Stimulated activated CD8-positive, alpha-beta memory T cell treated with anti-CD3 and anti-CD28 coated beads, Interleukin-7, amount 100 ng/mL, for 24 hours (primary cell): ENCODE measurements around the gene PRAMEF10.
"Not testable (repeated sequence)": the region's sequence is repeated elsewhere in the genome, so short reads cannot be mapped to it uniquely, and the experiment has no call there.

ENCODE experiments used
- DNase-seq: peaks from one replicate; pipeline ENCODE4 v3.0.0-alpha.2; 2020; ENCODE audit warnings: low read depth

PRAMEF10 gene, protein sequence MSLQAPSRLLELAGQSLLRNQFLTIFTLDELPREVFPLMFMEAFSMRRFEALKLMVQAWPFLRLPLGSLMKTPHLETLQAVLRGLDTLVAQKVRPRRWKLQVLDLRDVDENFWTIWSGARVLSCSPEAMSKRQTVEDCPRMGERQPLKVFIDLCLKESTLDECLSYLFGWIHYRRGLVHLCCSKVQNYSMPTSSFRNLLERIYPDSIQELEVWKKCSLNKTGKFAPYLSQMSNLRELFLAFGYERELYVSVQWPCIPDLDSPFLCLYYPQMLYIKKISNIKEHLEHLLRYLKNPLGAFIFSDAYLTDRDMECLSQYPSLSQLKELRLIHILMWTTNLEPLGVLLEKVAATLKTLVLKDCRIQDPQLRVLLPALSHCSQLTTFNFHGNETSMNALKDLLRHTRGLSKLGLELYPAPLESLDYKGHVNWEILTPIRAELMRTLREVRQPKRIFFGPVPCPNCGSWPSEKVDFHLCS

DNA sequence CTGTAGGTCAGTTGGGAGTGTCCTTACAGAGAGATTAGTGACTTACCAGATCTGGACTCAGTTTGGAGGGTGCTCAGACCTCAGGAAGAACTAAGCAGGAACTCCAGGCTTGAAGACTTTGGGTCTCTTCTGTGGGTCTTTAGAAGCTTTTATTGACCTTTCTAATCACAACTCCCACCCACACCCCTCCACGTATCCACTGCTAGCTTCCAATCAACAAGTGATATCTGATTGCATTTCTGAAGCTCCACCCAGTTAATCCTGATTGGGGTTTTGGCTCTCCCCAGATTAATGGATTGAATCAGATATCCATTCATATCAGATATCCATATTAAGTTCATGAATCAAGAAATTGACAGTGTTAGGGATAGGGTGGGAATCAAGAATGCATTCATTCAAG, at the start of gene PRAMEF10:
TSS of gene PRAMEF10 (minus strand) at position 101 of the 400 bp plus-strand sequence. CDS start 2,423 bp downstream, outside the sequence.
- DNase-seq: not testable (repeated sequence)

DNA sequence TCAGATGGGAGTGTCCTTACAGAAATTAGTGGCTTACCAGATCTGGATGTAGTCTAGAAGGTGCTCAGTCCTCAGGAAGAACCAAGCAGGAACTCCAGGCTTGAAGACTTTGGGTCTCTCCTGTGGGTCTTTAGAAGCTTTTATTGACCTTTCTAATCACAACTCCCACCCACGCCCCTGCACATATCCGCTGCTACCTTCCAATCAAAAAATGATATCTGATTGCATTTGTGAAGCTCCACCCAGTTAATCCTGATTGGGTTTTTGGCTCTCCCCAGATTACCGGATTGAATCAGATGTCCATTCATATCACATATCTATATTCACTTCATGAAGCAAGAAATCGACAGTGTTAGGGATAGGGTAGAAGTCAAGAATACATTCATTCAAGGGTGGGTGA, 49.4 kb upstream of the PRAMEF10 start, which contains the start of gene PRAMEF6:
TSS of gene PRAMEF6 (minus strand) at position 101 of the 400 bp plus-strand sequence. CDS start 5,062 bp downstream, outside the sequence.
- DNase-seq: not testable (repeated sequence)

DNA sequence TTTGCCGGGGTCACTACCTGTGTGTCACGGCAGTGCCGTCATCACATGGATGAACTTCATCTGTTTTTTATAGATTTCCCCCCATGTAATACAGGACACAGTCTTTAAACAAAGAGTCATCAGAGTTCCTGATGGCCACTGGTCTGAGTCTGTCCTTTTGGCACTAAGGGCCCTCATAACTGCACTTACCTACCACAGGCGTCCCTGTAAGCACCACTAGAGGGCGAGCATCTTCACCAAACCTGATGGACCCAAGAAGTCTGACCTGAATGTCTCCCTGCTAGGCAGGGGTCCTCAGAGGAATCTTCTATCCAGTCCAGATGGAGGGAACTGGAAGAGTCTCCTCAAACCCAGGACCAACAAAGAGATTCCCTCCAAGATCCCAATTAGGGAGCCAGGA, 26.3 kb upstream of the PRAMEF10 start:
- not testable (repeated sequence) for DNase-seq

DNA sequence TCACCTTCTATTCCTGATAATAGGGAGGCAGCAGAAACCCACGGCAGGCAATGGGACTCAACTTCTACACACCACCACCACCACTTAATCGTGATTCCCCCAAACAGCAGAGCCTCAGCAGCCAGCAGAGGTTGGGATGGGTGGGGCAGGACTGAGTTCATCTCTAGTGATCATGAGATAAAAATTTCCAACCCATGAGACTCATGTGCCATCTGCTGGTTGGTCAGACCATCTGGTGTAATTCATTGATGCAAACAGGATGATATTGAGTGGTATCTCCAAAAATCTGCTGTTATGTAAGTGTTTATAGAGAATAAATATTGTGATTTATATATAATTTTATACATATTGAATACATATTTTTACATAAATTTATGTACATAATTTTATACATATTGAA, 23.7 kb upstream of the PRAMEF10 start:
- not testable (repeated sequence) for DNase-seq

DNA sequence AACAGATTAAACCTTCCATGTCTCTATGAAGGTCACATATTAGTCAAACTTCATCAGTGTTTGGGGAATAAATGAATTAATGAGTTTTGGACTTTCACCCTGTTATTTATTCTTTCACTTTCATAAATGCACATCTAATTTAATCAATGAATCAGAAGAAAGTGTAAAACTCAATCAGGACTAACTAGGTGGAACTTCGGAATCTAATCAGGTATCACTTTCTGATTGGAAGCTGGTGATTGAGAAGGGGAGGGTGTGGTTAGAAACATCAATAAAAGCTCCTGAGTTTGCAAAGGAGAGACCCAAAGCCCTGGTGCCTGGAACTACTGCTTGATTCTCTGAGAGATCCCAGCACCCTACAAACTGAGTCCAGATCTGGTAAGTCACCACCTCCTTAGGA, 18.2 kb upstream of the PRAMEF10 start, which contains the start of gene PRAMEF7:
TSS of gene PRAMEF7 (plus strand) at position 301 of the 400 bp plus-strand sequence. CDS start 1,083 bp downstream, outside the sequence.
- not testable (repeated sequence) for DNase-seq

DNA sequence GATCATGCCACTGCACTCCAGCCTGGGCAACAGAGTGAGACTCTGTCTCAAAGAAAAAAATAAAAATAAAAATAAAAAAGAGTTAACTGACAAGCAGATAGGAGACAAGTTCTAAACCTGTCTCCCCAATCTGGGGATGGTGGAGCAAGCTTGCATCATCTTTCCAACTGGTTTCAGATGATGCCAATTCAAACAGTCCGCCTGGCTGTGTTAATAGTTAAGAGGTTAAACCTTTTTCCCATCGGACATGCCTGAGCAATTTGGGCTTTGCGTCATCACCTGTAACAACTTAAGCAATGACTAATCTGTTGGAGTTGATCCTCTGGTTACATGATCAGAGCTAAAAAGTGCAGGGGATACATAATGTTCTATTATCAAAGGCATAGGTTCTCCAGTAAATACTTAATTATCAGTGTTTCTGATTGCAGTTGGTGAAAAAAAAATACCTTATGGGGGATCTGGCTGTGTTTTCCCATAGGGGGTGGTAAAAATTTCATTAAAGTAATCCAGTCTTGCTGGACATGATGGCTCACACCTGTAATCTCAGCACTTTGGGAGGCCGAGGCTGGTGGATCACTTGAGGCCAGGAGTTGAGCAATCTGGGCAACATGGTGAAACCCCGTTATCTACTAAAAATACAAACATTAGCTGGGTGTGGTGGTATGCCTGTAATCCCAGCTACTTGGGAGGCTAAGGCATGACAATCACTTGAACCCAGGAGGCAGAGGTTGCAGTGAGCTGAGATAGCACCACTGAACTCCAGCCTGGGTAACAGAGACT, 5.9 kb upstream of the PRAMEF10 start:
- not testable (repeated sequence) for DNase-seq

DNA sequence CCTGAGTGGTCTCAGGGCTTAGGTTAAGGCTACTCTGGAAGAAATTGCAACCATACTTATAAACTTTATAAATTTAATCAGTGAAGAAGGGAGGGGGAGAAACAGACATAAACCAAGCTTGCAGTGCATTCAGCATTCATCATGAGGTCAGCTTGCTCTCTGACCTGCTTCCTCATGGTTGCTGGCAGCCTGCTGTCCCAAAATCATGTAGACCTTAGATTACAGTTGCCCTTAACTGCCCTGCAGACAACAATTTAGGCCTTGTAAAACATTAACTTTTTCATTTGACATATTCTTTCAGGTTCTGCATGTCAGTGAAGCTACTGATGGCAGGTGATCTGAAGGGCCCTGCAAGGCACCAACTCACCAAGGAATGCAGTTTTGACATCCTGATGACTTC, 1.1 kb upstream of the PRAMEF10 start:
- DNase-seq: not testable (repeated sequence)

DNA sequence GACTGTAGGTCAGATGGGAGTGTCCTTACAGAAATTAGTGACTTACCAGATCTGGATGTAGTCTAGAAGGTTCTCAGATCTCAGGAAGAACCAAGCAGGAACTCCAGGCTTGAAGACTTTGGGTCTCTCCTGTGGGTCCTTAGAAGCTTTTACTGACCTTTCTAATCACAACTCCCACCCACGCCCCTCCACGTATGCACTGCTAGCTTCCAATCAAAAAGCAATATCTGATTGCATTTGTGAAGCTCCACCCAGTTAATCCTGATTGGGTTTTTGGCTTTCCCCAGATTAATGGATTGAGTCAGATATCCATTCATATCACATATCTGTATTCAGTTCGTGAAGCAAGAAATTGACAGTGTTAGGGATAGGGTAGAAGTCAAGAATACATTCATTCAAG, 12.0 kb downstream of the PRAMEF10 start, which contains the start of gene PRAMEF4:
TSS of gene PRAMEF4 (minus strand) at position 101 of the 400 bp plus-strand sequence. CDS start 2,807 bp downstream, outside the sequence.
- DNase-seq: not testable (repeated sequence)

DNA sequence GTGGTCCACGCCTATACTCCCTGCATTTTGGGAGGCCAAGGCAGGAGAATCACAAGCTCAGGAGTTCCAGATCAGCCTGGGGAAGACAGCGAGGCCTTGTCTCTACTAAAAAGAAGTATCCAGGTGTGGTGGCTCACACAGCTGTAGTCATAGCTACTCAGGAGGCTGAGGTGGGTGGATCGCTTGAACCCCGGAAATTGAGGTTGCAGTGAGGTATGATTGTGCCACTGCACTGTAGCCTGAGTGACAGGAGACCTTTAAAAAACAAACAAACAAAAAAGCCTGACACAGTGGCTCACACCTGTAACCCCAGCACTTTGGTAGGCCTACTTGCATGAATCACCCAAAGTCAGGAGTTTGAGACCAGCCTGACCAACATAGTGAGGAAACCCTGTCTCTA, 19.6 kb downstream of the PRAMEF10 start:
- not testable (repeated sequence) for DNase-seq

DNA sequence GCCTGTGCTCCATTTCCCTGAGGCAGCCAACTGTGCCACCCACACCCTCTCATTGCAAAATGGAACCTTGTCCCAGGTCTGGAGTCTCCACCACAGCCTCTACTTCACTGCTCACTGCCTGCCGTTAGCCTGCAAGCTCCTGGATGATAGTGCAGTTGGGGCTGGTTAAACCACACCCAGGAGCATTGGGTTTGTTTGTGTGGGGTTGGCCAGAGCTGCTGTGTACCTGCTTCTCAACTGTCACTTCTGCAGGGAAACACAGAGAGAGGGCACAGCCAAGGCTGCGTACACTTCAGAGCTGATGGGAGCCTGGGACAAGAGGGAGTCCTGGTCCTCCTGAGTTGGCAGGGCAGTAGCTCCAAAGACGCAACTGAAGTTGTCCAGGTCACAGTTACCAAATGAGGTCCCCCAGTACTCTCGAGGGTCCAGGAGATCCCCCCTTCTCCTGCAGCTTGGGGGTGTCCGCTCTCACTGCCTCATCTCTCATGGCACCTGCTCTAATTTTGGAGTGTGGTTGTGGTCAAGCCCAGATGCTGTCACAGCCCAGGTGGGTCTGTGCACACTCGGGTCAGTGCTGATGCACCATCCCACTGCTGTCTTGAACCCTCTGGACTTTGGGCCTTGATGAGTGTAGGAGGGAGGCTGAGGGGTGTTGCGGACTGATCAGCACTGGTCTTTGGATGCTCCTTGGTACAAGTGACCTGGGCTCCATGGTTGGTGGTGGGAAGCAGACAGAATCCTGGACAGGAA, 34.8 kb downstream of the PRAMEF10 start:
- not testable (repeated sequence) for DNase-seq

DNA sequence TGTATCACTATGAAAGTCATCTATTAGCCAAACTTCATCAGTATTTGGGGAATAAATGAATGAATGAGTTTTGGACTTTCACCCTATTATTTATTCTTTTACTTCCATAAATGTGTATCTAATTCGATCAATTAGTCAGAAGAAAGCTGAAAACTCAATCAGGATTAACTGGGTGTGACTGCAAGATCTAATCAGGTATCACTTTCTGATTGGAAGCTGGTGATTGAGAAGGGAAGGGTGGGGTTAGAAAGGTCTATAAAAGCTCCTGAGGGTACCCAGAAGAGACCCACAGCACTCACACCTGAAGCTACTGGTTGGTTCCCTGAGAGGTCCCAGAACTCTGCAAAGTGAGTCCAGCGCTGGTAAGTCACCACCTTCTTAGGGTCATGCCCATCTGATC, 41.3 kb downstream of the PRAMEF10 start, which contains the start of gene PRAMEF2:
TSS of gene PRAMEF2 (plus strand) at position 301 of the 400 bp plus-strand sequence. CDS start 1,924 bp downstream, outside the sequence.
- not testable (repeated sequence) for DNase-seq

DNA sequence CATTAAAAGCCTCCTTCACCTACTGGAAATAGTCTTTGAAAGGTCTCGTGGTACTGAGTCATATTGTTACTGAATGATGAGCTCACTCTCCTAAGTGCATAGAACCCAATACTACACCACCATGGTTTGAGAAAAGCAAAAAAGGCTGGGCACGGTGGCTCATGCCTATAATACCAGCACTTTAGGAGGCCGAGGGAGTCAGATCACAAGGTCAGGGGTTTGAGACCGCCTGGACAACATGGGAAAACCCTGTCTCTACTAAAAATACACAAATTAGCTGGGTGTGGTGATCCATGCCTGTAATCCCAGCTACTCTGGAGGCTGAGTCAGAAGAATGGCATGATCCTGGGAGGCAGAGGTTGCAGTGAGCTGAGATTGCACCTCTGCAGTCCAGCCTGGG, 46.3 kb downstream of the PRAMEF10 start:
- DNase-seq: no peak

DNA sequence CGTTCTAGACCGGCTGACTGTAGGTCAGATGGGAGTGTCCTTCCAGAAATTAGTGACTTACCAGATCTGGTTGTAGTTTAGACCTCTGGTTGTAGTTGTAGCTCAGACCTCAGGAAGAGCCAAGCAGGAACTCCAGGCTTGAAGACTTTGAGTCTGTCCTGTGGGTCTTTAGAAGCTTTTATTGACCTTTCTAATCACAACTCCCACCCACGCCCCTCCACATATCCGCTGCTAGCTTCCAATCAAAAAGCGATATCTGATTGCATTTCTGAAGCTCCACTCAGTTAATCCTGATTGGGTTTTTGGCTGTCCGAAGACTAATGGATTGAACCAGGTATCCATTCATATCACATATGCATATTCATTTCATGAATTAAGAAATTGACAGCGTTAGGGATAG, 49.5 kb downstream of the PRAMEF10 start, which contains the start of gene HNRNPCL1:
TSS of gene HNRNPCL1 (minus strand) at position 101 of the 400 bp plus-strand sequence. CDS start 431 bp downstream, outside the sequence.
- DNase-seq: not testable (repeated sequence)
